Astrocyte (in vitro differentiated cells and primary cell): ENCODE data around the gene ITSN1. TPM values are rescaled to one million over a fixed set of nuclear protein-coding genes. Genes with fewer than 3 reads are reported as not detected.

Experiments used
- DNase-seq: peaks from one replicate; pipeline ENCODE4 v3.0.0-alpha.2; 2010; ENCODE audit warnings: low read depth
- FAIRE-seq: peaks from 2 replicates; lab custom pipeline; 2011; peaks lifted over from hg19 to GRCh38; lab: Jason Lieb, UNC
- H2AFZ ChIP-seq: 2 replicates; pipeline ENCODE4 v1.6.0; 2012; ENCODE audit warnings: low read depth, low read length, inconsistent platforms
- H3K27ac ChIP-seq: 2 replicates; pipeline ENCODE4 v1.5.1; 2011; ENCODE audit warnings: low read depth, low read length, inconsistent platforms
- H3K27me3 ChIP-seq: 2 replicates; pipeline ENCODE4 v1.6.0; 2011; ENCODE audit warnings: low read length, inconsistent platforms; ENCODE audit not compliant: insufficient read depth
- H3K36me3 ChIP-seq: 2 replicates; pipeline ENCODE4 v1.5.1; 2011; ENCODE audit warnings: low read length, inconsistent platforms; ENCODE audit not compliant: insufficient read depth
- H3K4me1 ChIP-seq: 2 replicates; pipeline ENCODE4 v1.5.1; 2011; ENCODE audit warnings: low read length, inconsistent platforms; ENCODE audit not compliant: insufficient read depth
- H3K4me2 ChIP-seq: 2 replicates; pipeline ENCODE4 v1.6.0; 2012; ENCODE audit warnings: low read length, inconsistent platforms
- H3K4me3 ChIP-seq: 2 replicates; pipeline ENCODE4 v1.5.1; 2011; ENCODE audit warnings: low read depth, mild to moderate bottlenecking, low read length, inconsistent platforms; ENCODE audit not compliant: insufficient read depth
- H3K79me2 ChIP-seq: 2 replicates; pipeline ENCODE4 v1.6.0; 2012; ENCODE audit warnings: mild to moderate bottlenecking, low read length, inconsistent platforms; ENCODE audit not compliant: insufficient read depth
- H3K9ac ChIP-seq: 2 replicates; pipeline ENCODE4 v1.6.0; 2012; ENCODE audit warnings: mild to moderate bottlenecking, low read length, inconsistent platforms
- H3K9me3 ChIP-seq: 2 replicates; pipeline ENCODE4 v1.5.1; 2012; ENCODE audit warnings: low read depth, mild to moderate bottlenecking, low read length, inconsistent platforms; ENCODE audit not compliant: insufficient read depth
- H4K20me1 ChIP-seq: 2 replicates; pipeline ENCODE4 v1.6.0; 2012; ENCODE audit warnings: low read length, inconsistent platforms; ENCODE audit not compliant: insufficient read depth
- H3K27ac Mint-ChIP-seq: one replicate; pipeline ENCODE4 v1.8.0; 2021; ENCODE audit warnings: mild to moderate bottlenecking, mixed read lengths; ENCODE audit not compliant: unreplicated experiment
- H3K27me3 Mint-ChIP-seq: one replicate; pipeline ENCODE4 v1.8.0; 2021; ENCODE audit warnings: low read depth, mixed read lengths; ENCODE audit not compliant: unreplicated experiment
- H3K36me3 Mint-ChIP-seq: one replicate; pipeline ENCODE4 v1.8.0; 2021; ENCODE audit warnings: low read depth, mixed read lengths; ENCODE audit not compliant: unreplicated experiment
- H3K4me1 Mint-ChIP-seq: one replicate; pipeline ENCODE4 v1.8.0; 2021; ENCODE audit warnings: low read depth, mixed read lengths; ENCODE audit not compliant: unreplicated experiment
- H3K4me3 Mint-ChIP-seq: one replicate; pipeline ENCODE4 v1.8.0; 2021; ENCODE audit warnings: mild to moderate bottlenecking, moderate library complexity, mixed read lengths; ENCODE audit not compliant: unreplicated experiment
- H3K9me3 Mint-ChIP-seq: one replicate; pipeline ENCODE4 v1.8.0; 2021; ENCODE audit warnings: mild to moderate bottlenecking, mixed read lengths; ENCODE audit not compliant: unreplicated experiment
- CTCF ChIP-seq: IDR thresholded peaks from 2 replicates; pipeline ENCODE4 v1.5.1; 2011; ENCODE audit warnings: low read depth, mild to moderate bottlenecking, inconsistent platforms, low read length, moderate library complexity; ENCODE audit not compliant: insufficient read depth
- EZH2 ChIP-seq: IDR thresholded peaks from 2 replicates; pipeline ENCODE4 v1.6.1; 2012; ENCODE audit warnings: mild to moderate bottlenecking, low read length, inconsistent platforms; ENCODE audit not compliant: insufficient read depth
- total RNA-seq: library from RNA; stranded (reverse); gene quantifications from 2 replicates; pipeline ENCODE4 v1.2.1, GENCODE V29; 2021

ITSN1 gene
- total RNA-seq, 1 donor from 2014 or later: 77.3 TPM

GRCh38 chr21:33850985-33851384 is 208.7 kb downstream of the ITSN1 start:
- TF ChIP-seq EZH2 (no peak), CTCF (no peak)
- H3K9me3 ChIP-seq: no peaks in the 10 kb centered on the region
- no peaks in the 10 kb centered on the region for H3K27me3 ChIP-seq
- DNase-seq (no peak), FAIRE-seq (no peak)
- no peak overlapping the region for H3K4me3 ChIP-seq
- no peaks in the 10 kb centered on the region for H4K20me1 ChIP-seq
- Mint-ChIP-seq H3K36me3 (peaks cover 6% of the 10 kb centered on the region), H3K4me3 (no peak overlapping the region), H3K27ac (no peak overlapping the region), H3K27me3 (peaks cover 5% of the 10 kb centered on the region), H3K9me3 (peaks cover 4% of the 10 kb centered on the region), H3K4me1 (peaks cover 8% of the 10 kb centered on the region)
- H3K36me3 ChIP-seq: no peaks in the 10 kb centered on the region
- H3K4me2 ChIP-seq: no peak overlapping the region
- no peaks in the 10 kb centered on the region for H3K4me1 ChIP-seq
- H3K9ac ChIP-seq: no peak overlapping the region
- H3K27ac ChIP-seq: no peak overlapping the region
- H2AFZ ChIP-seq: no peak overlapping the region
- no peaks in the 10 kb centered on the region for H3K79me2 ChIP-seq

- FAIRE-seq (no peak), DNase-seq (no peak)
- Histone ChIP-seq H4K20me1 (no peaks in the 10 kb centered on the region), H3K9ac (no peak overlapping the region), H3K4me1 (no peaks in the 10 kb centered on the region), H3K27me3 (no peaks in the 10 kb centered on the region), H3K4me2 (no peak overlapping the region), H3K4me3 (no peak overlapping the region), H2AFZ (no peak overlapping the region), H3K9me3 (no peaks in the 10 kb centered on the region), H3K79me2 (no peaks in the 10 kb centered on the region), H3K36me3 (no peaks in the 10 kb centered on the region), H3K27ac (no peak overlapping the region)
- Mint-ChIP-seq H3K27ac (no peak overlapping the region), H3K27me3 (peaks cover 5% of the 10 kb centered on the region), H3K4me3 (no peak overlapping the region), H3K9me3 (peaks cover 3% of the 10 kb centered on the region), H3K4me1 (peaks cover 5% of the 10 kb centered on the region), H3K36me3 (peaks cover 2% of the 10 kb centered on the region)
- TF ChIP-seq CTCF (no peak), EZH2 (no peak)
Measured at GRCh38 chr21:33852485-33852884, 210.2 kb downstream of the ITSN1 start.

- no peak overlapping the region for H3K27ac ChIP-seq
- no peak overlapping the region for H3K4me3 ChIP-seq
- no peaks in the 10 kb centered on the region for H4K20me1 ChIP-seq
- no peak overlapping the region for H3K4me2 ChIP-seq
- no peak overlapping the region for H2AFZ ChIP-seq
- H3K4me1 ChIP-seq: no peaks in the 10 kb centered on the region
- no peak for TF ChIP-seq EZH2
- no peak for TF ChIP-seq CTCF
- Mint-ChIP-seq H3K9me3 (peaks cover 3% of the 10 kb centered on the region), H3K4me1 (peaks cover 5% of the 10 kb centered on the region), H3K27ac (no peak overlapping the region), H3K27me3 (peaks cover 17% of the 10 kb centered on the region), H3K36me3 (no peaks in the 10 kb centered on the region), H3K4me3 (peak overlapping the region; percentile 21)
- no peaks in the 10 kb centered on the region for H3K79me2 ChIP-seq
- H3K27me3 ChIP-seq: peaks cover 3% of the 10 kb centered on the region
- no peaks in the 10 kb centered on the region for H3K9me3 ChIP-seq
- no peak for FAIRE-seq
- no peak for DNase-seq
- H3K9ac ChIP-seq: no peak overlapping the region
- H3K36me3 ChIP-seq: no peaks in the 10 kb centered on the region
Measured at GRCh38 chr21:33854604-33855003, 212.3 kb downstream of the ITSN1 start.
